GM19324 (cell line): Measurements from ENCODE around the gene KRTAP16-1.
"Not testable (repeated sequence)": the region's sequence is repeated elsewhere in the genome, so short reads cannot be mapped to it uniquely, and the experiment has no call there.

Source experiments
- ATAC-seq: cut with Tn5 transposase; IDR thresholded peaks from one replicate; pipeline ENCODE4 v1.9.1; 2021; ENCODE audit warnings: mild to moderate bottlenecking, moderate library complexity; ENCODE audit not compliant: unreplicated experiment, low FRiP score

KRTAP16-1 gene

GRCh38 chr17:41308918-41309359, at the start of gene KRTAP16-1:
TSS of gene KRTAP16-1 (minus strand) at chr17:41309309. CDS start at chr17:41309253, 56 bp downstream.
- ATAC-seq: no peak

- no peak for ATAC-seq
These were observed 45.4 kb upstream of the KRTAP16-1 start for GRCh38 chr17:41354536-41354935.

GRCh38 chr17:41352597-41353366, 43.7 kb upstream of the KRTAP16-1 start:
- ATAC-seq: no peak

- no peak for ATAC-seq
These were observed 42.1 kb upstream of the KRTAP16-1 start for GRCh38 chr17:41351177-41351576.

GRCh38 chr17:41350381-41350878, 41.3 kb upstream of the KRTAP16-1 start, which contains the start of gene KRT33A:
TSS of gene KRT33A (minus strand) at chr17:41350828. CDS start at chr17:41350767, 61 bp downstream.
- ATAC-seq: not testable (repeated sequence)

- no peak for ATAC-seq
These were observed 39.0 kb upstream of the KRTAP16-1 start for GRCh38 chr17:41347869-41348760.

GRCh38 chr17:41346421-41346820, 37.3 kb upstream of the KRTAP16-1 start:
- not testable (repeated sequence) for ATAC-seq

- no peak for ATAC-seq
These were observed 36.9 kb upstream of the KRTAP16-1 start for GRCh38 chr17:41345992-41346391.

- no peak for ATAC-seq
These were observed 33.9 kb upstream of the KRTAP16-1 start for GRCh38 chr17:41343029-41343428.

GRCh38 chr17:41340934-41341861, 32.1 kb upstream of the KRTAP16-1 start:
- ATAC-seq: no peak

GRCh38 chr17:41340494-41340893, 31.4 kb upstream of the KRTAP16-1 start:
- no peak for ATAC-seq

GRCh38 chr17:41339571-41340172, 30.6 kb upstream of the KRTAP16-1 start:
- no peak for ATAC-seq

- ATAC-seq: no peak
These were observed 29.9 kb upstream of the KRTAP16-1 start for GRCh38 chr17:41338961-41339485.

GRCh38 chr17:41335747-41336146, 26.6 kb upstream of the KRTAP16-1 start:
- ATAC-seq: no peak

- no peak for ATAC-seq
These were observed 25.5 kb upstream of the KRTAP16-1 start for GRCh38 chr17:41334385-41335305.

GRCh38 chr17:41333836-41334235, 24.7 kb upstream of the KRTAP16-1 start:
- ATAC-seq: no peak

- no peak for ATAC-seq
These were observed 24.0 kb upstream of the KRTAP16-1 start for GRCh38 chr17:41333098-41333497.

- no peak for ATAC-seq
These were observed 23.1 kb upstream of the KRTAP16-1 start for GRCh38 chr17:41332239-41332638.
